GM12875 (cell line): Measurements from ENCODE around the gene TPST1.

Experiments
- H3K4me3 ChIP-seq: one replicate; pipeline ENCODE4 v1.5.1; 2011; ENCODE audit warnings: low read depth, low read length, control low read depth
- TF ChIP-seq, protein P1 (sequence below): IDR thresholded peaks from 2 replicates; pipeline ENCODE4 v1.5.1; 2011; ENCODE audit warnings: low read depth, mild to moderate bottlenecking, control low read depth, inconsistent platforms, low read length, moderate library complexity, borderline replicate concordance; ENCODE audit not compliant: insufficient read depth

Gene TPST1

DNA sequence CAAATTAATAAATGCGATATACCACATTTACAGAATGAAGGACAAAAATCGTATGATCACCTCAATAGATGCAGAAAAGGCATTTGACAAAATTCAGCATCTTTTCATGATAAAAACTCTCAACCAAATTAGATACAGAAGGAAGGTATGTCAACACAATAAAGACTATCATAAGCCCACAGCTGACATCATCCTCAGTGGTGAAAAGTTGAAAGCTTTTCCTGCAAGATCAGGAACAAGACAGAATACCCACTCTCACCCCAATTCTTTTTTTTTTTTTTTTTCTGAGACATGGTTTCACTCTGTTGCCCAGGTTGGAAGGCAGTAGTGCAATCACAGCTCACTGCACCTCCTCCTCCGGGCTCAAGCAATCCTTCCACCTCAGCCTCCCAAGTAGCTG, 67.2 kb downstream of the TPST1 start:
- H3K4me3 ChIP-seq, result no peak overlapping the region
- TF ChIP-seq, protein P1, sequence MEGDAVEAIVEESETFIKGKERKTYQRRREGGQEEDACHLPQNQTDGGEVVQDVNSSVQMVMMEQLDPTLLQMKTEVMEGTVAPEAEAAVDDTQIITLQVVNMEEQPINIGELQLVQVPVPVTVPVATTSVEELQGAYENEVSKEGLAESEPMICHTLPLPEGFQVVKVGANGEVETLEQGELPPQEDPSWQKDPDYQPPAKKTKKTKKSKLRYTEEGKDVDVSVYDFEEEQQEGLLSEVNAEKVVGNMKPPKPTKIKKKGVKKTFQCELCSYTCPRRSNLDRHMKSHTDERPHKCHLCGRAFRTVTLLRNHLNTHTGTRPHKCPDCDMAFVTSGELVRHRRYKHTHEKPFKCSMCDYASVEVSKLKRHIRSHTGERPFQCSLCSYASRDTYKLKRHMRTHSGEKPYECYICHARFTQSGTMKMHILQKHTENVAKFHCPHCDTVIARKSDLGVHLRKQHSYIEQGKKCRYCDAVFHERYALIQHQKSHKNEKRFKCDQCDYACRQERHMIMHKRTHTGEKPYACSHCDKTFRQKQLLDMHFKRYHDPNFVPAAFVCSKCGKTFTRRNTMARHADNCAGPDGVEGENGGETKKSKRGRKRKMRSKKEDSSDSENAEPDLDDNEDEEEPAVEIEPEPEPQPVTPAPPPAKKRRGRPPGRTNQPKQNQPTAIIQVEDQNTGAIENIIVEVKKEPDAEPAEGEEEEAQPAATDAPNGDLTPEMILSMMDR, result no peak

DNA sequence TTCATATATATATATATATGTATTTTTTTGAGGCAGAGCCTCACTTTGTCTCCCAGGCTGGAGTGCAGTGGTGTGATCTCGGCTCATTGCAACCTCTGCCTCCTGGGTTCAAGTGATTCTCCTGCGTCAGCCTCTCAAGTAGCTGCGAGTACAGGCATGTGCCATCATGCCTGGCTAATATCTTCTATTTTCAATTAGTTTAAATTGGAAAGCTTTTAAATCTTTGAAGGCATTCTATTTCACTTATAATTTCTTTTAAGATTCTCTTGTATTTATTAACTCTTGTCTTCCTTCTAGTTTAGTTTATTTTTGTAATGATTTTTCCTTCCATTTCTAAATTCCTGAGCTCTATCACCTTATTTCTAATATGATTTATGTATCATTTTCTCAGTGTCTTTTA, 71.2 kb downstream of the TPST1 start:
- TF ChIP-seq, protein P1, result no peak
- no peak overlapping the region for H3K4me3 ChIP-seq

GRCh38 chr7:66277492-66277891, 72.4 kb downstream of the TPST1 start:
- no peak overlapping the region for H3K4me3 ChIP-seq
- TF ChIP-seq, protein P1, result no peak

DNA sequence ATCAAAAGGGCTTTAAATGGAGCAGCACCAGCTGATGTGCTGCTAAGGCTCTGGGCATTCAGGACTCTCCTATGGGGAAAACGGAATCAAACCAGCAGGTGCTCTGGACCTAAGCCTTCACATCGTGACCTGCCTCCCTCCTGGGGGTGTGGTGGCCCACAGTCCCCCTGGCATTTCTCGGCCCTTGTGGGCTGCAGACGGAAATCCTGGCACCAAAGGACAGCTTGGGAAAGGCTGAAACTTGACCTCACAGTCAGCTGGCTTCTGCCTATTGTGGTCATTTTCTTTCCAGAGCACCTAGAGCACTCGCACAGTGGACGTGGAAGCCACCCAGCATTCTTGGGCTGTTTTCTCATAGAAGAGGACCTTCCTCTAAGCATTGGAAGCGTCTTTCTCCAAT, 74.8 kb downstream of the TPST1 start:
- TF ChIP-seq, protein P1, result no peak
- H3K4me3 ChIP-seq, result no peak overlapping the region

GRCh38 chr7:66281678-66282590, 76.8 kb downstream of the TPST1 start:
- TF ChIP-seq, protein P1, result no peak
- no peak overlapping the region for H3K4me3 ChIP-seq

GRCh38 chr7:66282591-66282935, 77.4 kb downstream of the TPST1 start:
- TF ChIP-seq, protein P1, result no peak
- H3K4me3 ChIP-seq, result no peak overlapping the region

- no peak overlapping the region for H3K4me3 ChIP-seq
- TF ChIP-seq, protein P1, result no peak
Observed at GRCh38 chr7:66283003-66283920, 78.1 kb downstream of the TPST1 start.
